PC-3 (cell line): ENCODE data around the gene TENT4B. TPM values are rescaled to one million over a fixed set of nuclear protein-coding genes. Genes with fewer than 3 reads are reported as not detected.

Experiments
- ATAC-seq: fragments of 200-7000 bp; cut with Tn5 transposase; 2 replicates; pipeline ENCODE4 v1.9.1; 2020; ENCODE audit warnings: mild to moderate bottlenecking, moderate library complexity
- BruUV-seq: library from RNA; stranded (reverse); fragments of 400-500 nt; replicated peaks from 2 replicates; lab custom pipeline; 2021; lab: Mats Ljungman, UMichigan
- CTCF ChIA-PET: fragments of 300-600 bp; sonication (Branson Sonifier 250); formaldehyde crosslinking; loops from one replicate; lab custom pipeline; 2022; ENCODE audit warnings: antibody characterized with exemption; lab: Charles Lee
- POLR2A ChIA-PET: fragments of 300-600 bp; sonication (Branson Sonifier 250); formaldehyde crosslinking; loops from one replicate; lab custom pipeline; 2022; ENCODE audit warnings: antibody characterized with exemption; ENCODE audit not compliant: unreplicated experiment; lab: Charles Lee
- DNase-seq: peaks from one replicate; pipeline ENCODE4 v3.0.0-alpha.2; 2015
- H2AFZ ChIP-seq: fragments of 300-600 bp; sonication (generic); 2 replicates; pipeline ENCODE4 v1.6.0; 2016; ENCODE audit warnings: antibody characterized with exemption, low read length
- H3F3A ChIP-seq: fragments of 300-600 bp; sonication (generic); one replicate; pipeline ENCODE4 v1.6.0; 2017; ENCODE audit warnings: antibody characterized with exemption, low read length, control low read depth, mild to moderate bottlenecking; ENCODE audit not compliant: unreplicated experiment
- H3K27ac ChIP-seq: fragments of 300-600 bp; sonication (generic); 2 replicates; pipeline ENCODE4 v1.5.1; 2016; ENCODE audit warnings: mild to moderate bottlenecking, low read length
- H3K27me3 ChIP-seq: fragments of 300-600 bp; sonication (generic); 2 replicates; pipeline ENCODE4 v1.6.1; 2016; ENCODE audit warnings: low read length, mixed read lengths
- H3K36me3 ChIP-seq: fragments of 300-600 bp; sonication (generic); 2 replicates; pipeline ENCODE4 v1.6.1; 2016; ENCODE audit warnings: low read depth, mixed run types, low read length, mixed read lengths
- H3K4me1 ChIP-seq: fragments of 300-600 bp; sonication (generic); 2 replicates; pipeline ENCODE4 v1.5.1; 2016; ENCODE audit warnings: low read length; ENCODE audit not compliant: insufficient read depth
- H3K4me2 ChIP-seq: fragments of 300-600 bp; sonication (generic); 2 replicates; pipeline ENCODE4 v1.6.0; 2016; ENCODE audit warnings: low read length
- H3K4me3 ChIP-seq: fragments of 300-600 bp; sonication (generic); 2 replicates; pipeline ENCODE4 v1.5.1; 2016; ENCODE audit warnings: mild to moderate bottlenecking, low read length, mixed read lengths
- H3K79me2 ChIP-seq: fragments of 300-600 bp; sonication (generic); 2 replicates; pipeline ENCODE4 v1.6.1; 2017; ENCODE audit warnings: low read length, mixed read lengths
- H3K9ac ChIP-seq: fragments of 300-600 bp; sonication (generic); 2 replicates; pipeline ENCODE4 v1.6.0; 2016; ENCODE audit warnings: mild to moderate bottlenecking, low read length
- H3K9me2 ChIP-seq: fragments of 300-600 bp; sonication (generic); replicated peaks from 2 replicates; pipeline ENCODE4 v1.6.1; 2016; ENCODE audit warnings: mixed run types, low read length, mixed read lengths
- H3K9me3 ChIP-seq: fragments of 300-600 bp; sonication (generic); 2 replicates; pipeline ENCODE4 v1.6.1; 2016; ENCODE audit warnings: low read length, mixed read lengths
- H4K20me1 ChIP-seq: fragments of 300-600 bp; sonication (generic); 2 replicates; pipeline ENCODE4 v1.6.1; 2016; ENCODE audit warnings: low read length, mixed read lengths
- CTCF ChIP-seq: fragments of 300-600 bp; sonication (generic); conservative IDR thresholded peaks from 2 replicates; pipeline ENCODE4 v1.5.1; 2017; ENCODE audit warnings: antibody characterized with exemption, low read depth, mild to moderate bottlenecking, low read length
- EZH2 ChIP-seq: fragments of 300-600 bp; sonication (generic); IDR thresholded peaks from one replicate; pipeline ENCODE4 v1.6.1; 2017; ENCODE audit warnings: antibody characterized with exemption, mild to moderate bottlenecking, low read length; ENCODE audit not compliant: unreplicated experiment
- EZH2phosphoT487 ChIP-seq: fragments of 300-600 bp; sonication (generic); IDR thresholded peaks from 2 replicates; pipeline ENCODE4 v1.6.1; 2018; ENCODE audit warnings: mild to moderate bottlenecking, antibody characterized with exemption, low read length, borderline replicate concordance
- intact Hi-C: fragments of 100-400 bp; cut with micrococcal nuclease; formaldehyde crosslinking; loops from 2 replicates; pipeline ENCODE4 v1.9.0; 2023
- total RNA-seq: library from RNA; depleted of rRNA; stranded (reverse); fragments of >200 nt; gene quantifications from 2 replicates; pipeline ENCODE4 v1.2.3, GENCODE V29; 2014

The TENT4B gene
- total RNA-seq, 1 experiment from 2014 or later = 6.3 TPM

- Histone ChIP-seq H3F3A (no peaks in the 10 kb centered on the region), H4K20me1 (no peaks in the 10 kb centered on the region), H3K9me2 (no peaks in the 10 kb centered on the region), H3K9me3 (no peaks in the 10 kb centered on the region), H3K4me2 (no peak overlapping the region), H3K79me2 (peaks cover 36% of the 10 kb centered on the region), H3K4me1 (peaks cover 7% of the 10 kb centered on the region), H2AFZ (no peak overlapping the region), H3K36me3 (no peaks in the 10 kb centered on the region), H3K9ac (no peak overlapping the region), H3K27ac (no peak overlapping the region), H3K27me3 (no peaks in the 10 kb centered on the region), H3K4me3 (no peak overlapping the region)
- POLR2A ChIA-PET = no interaction called here
- no TSS peak for BruUV-seq
- ATAC-seq = no peak
- TF ChIP-seq EZH2 (no peak), CTCF (no peak), EZH2phosphoT487 (no peak)
- CTCF ChIA-PET = no interaction called here
- intact Hi-C loops = no loop called here
- no peak for DNase-seq
Observed at GRCh38 chr16:50193594-50193993, 40.5 kb downstream of the TENT4B start.

GRCh38 chr16:50195276-50195675, 42.2 kb downstream of the TENT4B start:
- Histone ChIP-seq H3K9me2 (no peaks in the 10 kb centered on the region), H3K4me1 (peaks cover 13% of the 10 kb centered on the region), H3K27me3 (no peaks in the 10 kb centered on the region), H3K27ac (no peak overlapping the region), H3K79me2 (peaks cover 35% of the 10 kb centered on the region; the same call in 1 of the 2 replicates), H2AFZ (no peak overlapping the region), H3K36me3 (no peaks in the 10 kb centered on the region), H3K4me3 (no peak overlapping the region), H3K9me3 (no peaks in the 10 kb centered on the region), H4K20me1 (no peaks in the 10 kb centered on the region), H3F3A (no peaks in the 10 kb centered on the region), H3K4me2 (peak overlapping the region; percentile 13; the same call in 1 of the 2 replicates), H3K9ac (no peak overlapping the region)
- DNase-seq (peak; percentile 10), ATAC-seq (peak; percentile 71)
- TF ChIP-seq EZH2 (no peak), CTCF (no peak), EZH2phosphoT487 (no peak)
- no TSS peak for BruUV-seq
- POLR2A ChIA-PET = no interaction called here
- intact Hi-C loops = no loop called here
- CTCF ChIA-PET = no interaction called here

GRCh38 chr16:50195756-50196155, 42.6 kb downstream of the TENT4B start:
- no peaks in the 10 kb centered on the region for H3K9me2 ChIP-seq
- H3K4me3 ChIP-seq = no peak overlapping the region
- no peak overlapping the region for H3K27ac ChIP-seq
- no peak overlapping the region for H2AFZ ChIP-seq
- no peaks in the 10 kb centered on the region for H3F3A ChIP-seq
- CTCF ChIA-PET = no interaction called here
- TF ChIP-seq EZH2 = no peak
- TF ChIP-seq EZH2phosphoT487 = no peak
- TF ChIP-seq CTCF = no peak
- intact Hi-C loops = no loop called here
- H3K36me3 ChIP-seq = no peaks in the 10 kb centered on the region
- H4K20me1 ChIP-seq = no peaks in the 10 kb centered on the region
- POLR2A ChIA-PET = no interaction called here
- H3K4me1 ChIP-seq = peaks cover 13% of the 10 kb centered on the region
- H3K79me2 ChIP-seq = peaks cover 37% of the 10 kb centered on the region; the same call in 1 of the 2 replicates
- H3K4me2 ChIP-seq = no peak overlapping the region
- no peak overlapping the region for H3K9ac ChIP-seq
- H3K27me3 ChIP-seq = no peaks in the 10 kb centered on the region
- BruUV-seq = no TSS peak
- H3K9me3 ChIP-seq = no peaks in the 10 kb centered on the region
- no peak for ATAC-seq
- no peak for DNase-seq
